Endothelial cell of umbilical vein (primary cell): ENCODE data around the gene SP8. TPM values are rescaled to one million over a fixed set of nuclear protein-coding genes. Genes with fewer than 3 reads are reported as not detected.

Source experiments
- BruUV-seq: library from RNA; stranded (reverse); fragments of 400-500 nt; replicated peaks from 2 replicates; lab custom pipeline; 2021; lab: Mats Ljungman, UMichigan
- CTCF ChIA-PET: fragments of 300-600, 350-600 bp; sonication (Branson Sonifier 250); formaldehyde crosslinking; loops from one replicate; lab custom pipeline; 2021; ENCODE audit warnings: antibody characterized with exemption, inconsistent platforms; lab: Charles Lee
- POLR2A ChIA-PET: fragments of 300-600, 350-600 bp; sonication (Branson Sonifier 250); formaldehyde crosslinking; loops from one replicate; lab custom pipeline; 2021; ENCODE audit warnings: antibody characterized with exemption, inconsistent platforms; lab: Charles Lee
- DNase-seq: peaks from one replicate; pipeline ENCODE4 v3.0.0-alpha.2; 2011; ENCODE audit warnings: low read depth, low spot score
- FAIRE-seq: peaks from 2 replicates; lab custom pipeline; 2011; peaks lifted over from hg19 to GRCh38; lab: Jason Lieb, UNC
- H2AFZ ChIP-seq: 2 replicates; pipeline ENCODE4 v1.6.0; 2012; ENCODE audit warnings: low read depth, low read length, control low read depth, inconsistent platforms
- H3K27ac ChIP-seq: 2 replicates; pipeline ENCODE4 v1.5.1; 2011; ENCODE audit warnings: low read depth, mild to moderate bottlenecking, control low read depth, low read length, moderate library complexity; ENCODE audit not compliant: insufficient read depth
- H3K27me3 ChIP-seq, 2 experiments: 2 replicates each; pipeline versions ENCODE4 v1.6.0 to v1.6.1; 2011; ENCODE audit warnings: low read length in 2 of 2, mixed read lengths in 1 of 2; ENCODE audit not compliant: control insufficient read depth in 2 of 2, insufficient read depth in 2 of 2
- H3K36me3 ChIP-seq, 2 experiments: 2 replicates in 1 of 2; 3 replicates in 1 of 2; pipeline ENCODE4 v1.5.1; 2011; ENCODE audit warnings: low read length in 2 of 2, mild to moderate bottlenecking in 1 of 2, moderate library complexity in 1 of 2; ENCODE audit not compliant: control insufficient read depth in 2 of 2, insufficient read depth in 2 of 2; ENCODE audit errors: extremely low read depth in 1 of 2
- H3K4me1 ChIP-seq: 3 replicates; pipeline ENCODE4 v1.5.1; 2011; ENCODE audit warnings: mild to moderate bottlenecking, low read length; ENCODE audit not compliant: control insufficient read depth, insufficient read depth; ENCODE audit errors: extremely low read depth
- H3K4me2 ChIP-seq: 2 replicates; pipeline ENCODE4 v1.6.1; 2011; ENCODE audit warnings: low read length, control low read depth, mixed read lengths; ENCODE audit not compliant: insufficient read depth
- H3K4me3 ChIP-seq, 3 experiments: fragments of 200-600 bp in 1 of 3; sonication (generic), shearing (Covaris generic) in 1 of 3; replicated peaks in 1 of 3; 2 replicates each; pipeline ENCODE4 v1.5.1; 2011 to 2016; ENCODE audit warnings: control low read depth in 3 of 3, low read length in 3 of 3, mild to moderate bottlenecking in 2 of 3, inconsistent platforms in 1 of 3, low read depth in 1 of 3, moderate library complexity in 1 of 3; ENCODE audit not compliant: insufficient read depth in 1 of 3
- H3K79me2 ChIP-seq: 2 replicates; pipeline ENCODE4 v1.6.0; 2012; ENCODE audit warnings: low read length, inconsistent platforms; ENCODE audit not compliant: control insufficient read depth, insufficient read depth
- H3K9ac ChIP-seq: replicated peaks from 2 replicates; pipeline ENCODE3; 2011; ENCODE audit warnings: low read length, control low read depth; ENCODE audit not compliant: insufficient read depth; ENCODE audit errors: extremely low read depth
- H3K9me1 ChIP-seq: replicated peaks from 3 replicates; pipeline ENCODE4 v1.6.0; 2011; ENCODE audit warnings: mild to moderate bottlenecking, low read length; ENCODE audit not compliant: control insufficient read depth, insufficient read depth; ENCODE audit errors: extremely low read depth
- H3K9me3 ChIP-seq: replicated peaks from 2 replicates; pipeline ENCODE4 v1.5.1; 2012; ENCODE audit warnings: low read length, inconsistent platforms; ENCODE audit not compliant: control insufficient read depth, insufficient read depth
- H4K20me1 ChIP-seq: replicated peaks from 2 replicates; pipeline ENCODE3; 2011; ENCODE audit warnings: mild to moderate bottlenecking, low read length; ENCODE audit not compliant: control insufficient read depth, insufficient read depth; ENCODE audit errors: extremely low read depth
- CTCF ChIP-seq, 2 donors: IDR thresholded peaks; 1 replicate in 1 of 2; 2 replicates in 1 of 2; pipeline ENCODE4 v1.5.1; 2011; ENCODE audit warnings: low read length in 2 of 2, mild to moderate bottlenecking in 2 of 2, moderate library complexity in 2 of 2, control low read depth in 1 of 2, inconsistent platforms in 1 of 2, low read depth in 1 of 2; ENCODE audit not compliant: insufficient read depth in 1 of 2; ENCODE audit errors: extremely low read depth in 1 of 2
- EZH2 ChIP-seq: IDR thresholded peaks from 2 replicates; pipeline ENCODE4 v1.6.1; 2012; ENCODE audit warnings: borderline replicate concordance, low read depth, mild to moderate bottlenecking, moderate library complexity, low read length, inconsistent platforms; ENCODE audit not compliant: severe bottlenecking
- FOS ChIP-seq: IDR thresholded peaks from 2 replicates; pipeline ENCODE4 v1.6.1; 2011; ENCODE audit warnings: mild to moderate bottlenecking, low read length, moderate library complexity, borderline replicate concordance; ENCODE audit not compliant: insufficient read depth
- GATA2 ChIP-seq: IDR thresholded peaks from 2 replicates; pipeline ENCODE4 v1.7.0; 2011; ENCODE audit warnings: low read depth, mild to moderate bottlenecking, moderate library complexity, mixed read lengths, low read length; ENCODE audit not compliant: insufficient read length, insufficient read depth
- JUN ChIP-seq: IDR thresholded peaks from 2 replicates; pipeline ENCODE4 v1.6.1; 2011; ENCODE audit warnings: borderline replicate concordance, low read depth; ENCODE audit not compliant: insufficient read length, insufficient read depth
- MAX ChIP-seq: IDR thresholded peaks from 2 replicates; pipeline ENCODE4 v1.6.1; 2011; ENCODE audit not compliant: insufficient read depth, insufficient read length
- MYC ChIP-seq: IDR thresholded peaks from one replicate; pipeline ENCODE4 v1.6.1; 2011; ENCODE audit warnings: mild to moderate bottlenecking, low read depth, low read length
- POLR2A ChIP-seq: IDR thresholded peaks from 2 replicates; pipeline ENCODE4 v1.6.1; 2012; ENCODE audit warnings: low read depth, mild to moderate bottlenecking, control low read depth, low read length
- POLR2AphosphoS5 ChIP-seq: IDR thresholded peaks from 2 replicates; pipeline ENCODE4 v1.6.1; 2012; ENCODE audit warnings: low read depth, mild to moderate bottlenecking, control low read depth, low read length, moderate library complexity; ENCODE audit not compliant: insufficient read depth
- dilution Hi-C: fragments of 300-500 bp; cut with MboI; formaldehyde crosslinking; loops from one replicate; pipeline ENCODE4 v1.15.0; 2019; ENCODE audit warnings: low sequenced_read_pairs; ENCODE audit not compliant: extremely low pct_ligation_motif_present
- intact Hi-C: fragments of 100-400 bp; cut with micrococcal nuclease; formaldehyde crosslinking; loops from one replicate; pipeline ENCODE4 v1.10.0; 2022
- polyA plus RNA-seq, 4 experiments: library from polyadenylated mRNA; depleted of rRNA in 3 of 4; stranded (reverse) in 3 of 4; unstranded in 1 of 4; fragments of >200 nt; gene quantifications; 2 replicates each; pipeline versions ENCODE4 v1.2.1 to v1.2.3, GENCODE V29; 2011 to 2012; ENCODE audit warnings: missing spikeins in 1 of 4
- total RNA-seq: library from RNA; stranded (reverse); gene quantifications from 2 replicates; pipeline ENCODE4 v1.2.3, GENCODE V29; 2021

The SP8 gene
- total and polyA plus RNA-seq, 2 donors (not counting 3 experiments of a cell fraction or from before 2014, with no cell fraction given): 0.38 to 0.92 TPM

GRCh38 chr7:20831451-20831850, 44.8 kb upstream of the SP8 start:
- DNase-seq (no peak), FAIRE-seq (no peak)
- Histone ChIP-seq H3K9me3 (no peaks in the 10 kb centered on the region), H3K4me1 (no peaks in the 10 kb centered on the region), H3K9me1 (no peaks in the 10 kb centered on the region), H3K9ac (no peak overlapping the region), H3K27me3 (no peaks in the 10 kb centered on the region), H4K20me1 (no peaks in the 10 kb centered on the region), H3K27ac (no peak overlapping the region), H3K4me3 (no peak overlapping the region), H2AFZ (no peak overlapping the region), H3K79me2 (no peaks in the 10 kb centered on the region), H3K36me3 (no peaks in the 10 kb centered on the region), H3K4me2 (no peak overlapping the region)
- POLR2A ChIA-PET: no interaction called here
- BruUV-seq: no TSS peak
- TF ChIP-seq GATA2: no peak
- no peak for TF ChIP-seq JUN
- no peak for TF ChIP-seq POLR2A
- no peak for TF ChIP-seq FOS
- TF ChIP-seq EZH2: no peak
- TF ChIP-seq MAX: no peak
- no peak for TF ChIP-seq MYC
- TF ChIP-seq CTCF (IDR thresholded peaks at IDR 0.05; ENCODE audit: extremely low read depth in 1 of 2, insufficient read depth in 1 of 2, low read depth in 1 of 2, low read length in 2 of 2): no peak
- no peak for TF ChIP-seq POLR2AphosphoS5
- dilution Hi-C loops: no loop called here
- intact Hi-C loops: no loop called here
- CTCF ChIA-PET: interaction anchor here (0.6 to 1.2 kb wide), 2 partner anchors 23 to 52 kb away, joined by 3 to 4 read pairs; no protein-coding TSS in a partner anchor
